ENCODE results near the gene NUP188. TPM values are rescaled to one million over a fixed set of nuclear protein-coding genes. Genes with fewer than 3 reads are reported as not detected.

NUP188 gene
- 10 to 100 TPM; 42.1 to 58.2 (median 54.2) TPM for total RNA-seq (2021; fragmentation: NEBNext Ultra II Directional; extraction: Animal tissue kit (Norgen Biotek cat#: 25700))
- long read RNA-seq, full-length matches to known transcripts: 10 of 23 reads
- long read RNA-seq, partial matches to known transcripts: 8 of 23 reads
- long read RNA-seq, other reads (novel, unspliced or antisense): 5 of 23 reads

- peak; percentile 87 for DNase-seq
- peak within 1 kb of the TSS; percentile 99 for H3K4me3 Mint-ChIP-seq
- peak within 1 kb of the TSS; percentile 97 for H3K27ac Mint-ChIP-seq
- H3K4me1 Mint-ChIP-seq (ENCODE audit: low read depth): peaks cover 23% of the 10 kb centered on the region
- no peaks in the 10 kb centered on the region for H3K9me3 Mint-ChIP-seq
- no peak for TF ChIP-seq CTCF (IDR thresholded peaks at IDR 0.05)
- peaks cover 17% of the 10 kb centered on the region for H3K36me3 Mint-ChIP-seq (ENCODE audit: low read depth)
- peaks cover 5% of the 10 kb centered on the region for H3K27me3 Mint-ChIP-seq (ENCODE audit: insufficient read depth)
Observed at GRCh38 chr9:128947527-128948301, at the start of gene NUP188, which contains the start of gene DOLK. NUP188 (plus strand) TSS chr9:128947699; CDS start chr9:128947720, 21 bp downstream. DOLK (minus strand) TSS chr9:128947603; CDS start chr9:128947303, 300 bp downstream.

GRCh38 chr9:128898382-128898781 lies 49.1 kb upstream of the NUP188 start:
- no peak for DNase-seq
- peaks cover under 1% of the 10 kb centered on the region; the same call in 1 of the 2 replicates for H3K27me3 Mint-ChIP-seq (ENCODE audit: insufficient read depth)
- H3K27ac Mint-ChIP-seq: no peak overlapping the region; the same call in 1 of the 2 replicates
- TF ChIP-seq CTCF (IDR thresholded peaks at IDR 0.05): no peak
- no peak overlapping the region for H3K4me3 Mint-ChIP-seq
- peaks cover 14% of the 10 kb centered on the region; the same call in 1 of the 2 replicates for H3K36me3 Mint-ChIP-seq (ENCODE audit: low read depth)
- H3K4me1 Mint-ChIP-seq (ENCODE audit: low read depth): peaks cover 23% of the 10 kb centered on the region
- no peaks in the 10 kb centered on the region for H3K9me3 Mint-ChIP-seq

- Mint-ChIP-seq H3K36me3 (ENCODE audit: low read depth) (peaks cover 14% of the 10 kb centered on the region; the same call in 1 of the 2 replicates), H3K9me3 (no peaks in the 10 kb centered on the region), H3K27ac (peak overlapping the region; percentile 23; the same call in 1 of the 2 replicates), H3K4me3 (no peak overlapping the region), H3K4me1 (ENCODE audit: low read depth) (peaks cover 27% of the 10 kb centered on the region), H3K27me3 (ENCODE audit: insufficient read depth) (peaks cover 3% of the 10 kb centered on the region; the same call in 1 of the 2 replicates)
- TF ChIP-seq CTCF (IDR thresholded peaks at IDR 0.05): no peak
- no peak for DNase-seq
Observed at GRCh38 chr9:128898845-128899565, 48.5 kb upstream of the NUP188 start.

GRCh38 chr9:128899566-128900322 lies 47.8 kb upstream of the NUP188 start:
- H3K36me3 Mint-ChIP-seq (ENCODE audit: low read depth): peaks cover 14% of the 10 kb centered on the region; the same call in 1 of the 2 replicates
- peaks cover 3% of the 10 kb centered on the region; the same call in 1 of the 2 replicates for H3K27me3 Mint-ChIP-seq (ENCODE audit: insufficient read depth)
- peaks cover 30% of the 10 kb centered on the region for H3K4me1 Mint-ChIP-seq (ENCODE audit: low read depth)
- no peak overlapping the region for H3K4me3 Mint-ChIP-seq
- H3K27ac Mint-ChIP-seq: peak overlapping the region; percentile 23
- H3K9me3 Mint-ChIP-seq: no peaks in the 10 kb centered on the region
- DNase-seq: no peak
- no peak for TF ChIP-seq CTCF (IDR thresholded peaks at IDR 0.05)

GRCh38 chr9:128901379-128901778 lies 46.1 kb upstream of the NUP188 start:
- Mint-ChIP-seq H3K36me3 (ENCODE audit: low read depth) (peaks cover 14% of the 10 kb centered on the region; the same call in 1 of the 2 replicates), H3K27ac (no peak overlapping the region), H3K4me3 (no peak overlapping the region), H3K9me3 (no peaks in the 10 kb centered on the region), H3K4me1 (ENCODE audit: low read depth) (peaks cover 30% of the 10 kb centered on the region), H3K27me3 (ENCODE audit: insufficient read depth) (peaks cover 3% of the 10 kb centered on the region; the same call in 1 of the 2 replicates)
- no peak for TF ChIP-seq CTCF (IDR thresholded peaks at IDR 0.05)
- DNase-seq: no peak
